GM12865 (cell line): ENCODE measurements around the gene TOMM34.

ENCODE experiments used
- DNase-seq: peaks from one replicate; pipeline ENCODE4 v3.0.0; 2010; ENCODE audit warnings: low read depth
- H3K4me3 ChIP-seq: 2 replicates; pipeline ENCODE4 v1.5.1; 2011; ENCODE audit warnings: mild to moderate bottlenecking, low read depth, low read length, control low read depth
- CTCF ChIP-seq: IDR thresholded peaks from 2 replicates; pipeline ENCODE4 v1.5.1; 2011; ENCODE audit warnings: low read length, control low read depth, low read depth, inconsistent platforms; ENCODE audit not compliant: insufficient read depth; ENCODE audit errors: missing control alignments

The TOMM34 gene

GRCh38 chr20:44973053-44973452, 12.9 kb upstream of the TOMM34 start:
- DNase-seq, result no peak
- H3K4me3 ChIP-seq, result peak overlapping the region; percentile 93; the same call in 1 of the 2 replicates
- no peak for TF ChIP-seq CTCF

GRCh38 chr20:44970243-44970757, 10.1 kb upstream of the TOMM34 start:
- DNase-seq, result peak; percentile 52
- H3K4me3 ChIP-seq, result peak overlapping the region; percentile 93
- no peak for TF ChIP-seq CTCF

- peak; percentile 60 for DNase-seq
- TF ChIP-seq CTCF, result no peak
These were observed 9.2 kb upstream of the TOMM34 start for GRCh38 chr20:44969300-44969894.

GRCh38 chr20:44967207-44967807, 7.1 kb upstream of the TOMM34 start:
- H3K4me3 ChIP-seq, result peak overlapping the region; percentile 93
- peak; percentile 76 for DNase-seq
- no peak for TF ChIP-seq CTCF

More at GRCh38 chr20:44969300-44969894, 9.2 kb upstream of the TOMM34 start:
- H3K4me3 ChIP-seq, result peak overlapping the region; percentile 93

GRCh38 chr20:44966030-44966961, 6.1 kb upstream of the TOMM34 start, which contains the start of gene STK4:
Gene STK4, plus strand, starts transcription at chr20:44966512. Its CDS starts 57 bp downstream, at chr20:44966569.
- peak; percentile 51 for TF ChIP-seq CTCF
- peak; percentile 98 for DNase-seq
- peak within 1 kb of the TSS; percentile 93 for H3K4me3 ChIP-seq

- DNase-seq, result no peak
- peak overlapping the region; percentile 93 for H3K4me3 ChIP-seq
- TF ChIP-seq CTCF, result no peak
These were observed 5.4 kb upstream of the TOMM34 start for GRCh38 chr20:44965651-44966029.
